ENCODE measurements around the gene OR52E8. TPM values are rescaled to one million over a fixed set of nuclear protein-coding genes. Genes with fewer than 3 reads are reported as not detected.

OR52E8 gene
- total RNA-seq, 1 experiment from 2014 or later, result not detected

- CTCF ChIA-PET, result no interaction called here
- BruUV-seq (replicated peaks), result no TSS peak
Observed at GRCh38 chr11:5881756-5882155, 24.3 kb upstream of the OR52E8 start.

GRCh38 chr11:5880329-5880728 lies 22.8 kb upstream of the OR52E8 start, which contains the start of gene OR52E4:
OR52E4 (plus strand) TSS chr11:5880629; CDS start chr11:5884293, 3,664 bp downstream.
- Histone ChIP-seq H3K4me3 (ENCODE audit: low read length) (no peak within 1 kb of the TSS), H3K9ac (ENCODE audit: low read length) (no peak within 1 kb of the TSS), H2AFZ (ENCODE audit: low read length) (no peak within 1 kb of the TSS), H4K20me1 (ENCODE audit: low read length) (no peaks in the 10 kb centered on the region), H3F3A (ENCODE audit: low read length, unreplicated experiment) (no peaks in the 10 kb centered on the region), H3K79me2 (ENCODE audit: low read length) (no peaks in the 10 kb centered on the region), H3K36me3 (ENCODE audit: low read depth, low read length) (no peaks in the 10 kb centered on the region), H3K4me1 (ENCODE audit: insufficient read depth, low read length) (no peaks in the 10 kb centered on the region), H3K9me3 (ENCODE audit: low read length) (no peaks in the 10 kb centered on the region), H3K27ac (ENCODE audit: low read length) (no peak within 1 kb of the TSS), H3K4me2 (ENCODE audit: low read length) (no peak within 1 kb of the TSS), H3K27me3 (ENCODE audit: low read length) (peaks cover 11% of the 10 kb centered on the region; the same call in 1 of the 2 replicates), H3K9me2 (replicated peaks; ENCODE audit: low read length) (no peaks in the 10 kb centered on the region)
- DNase-seq (no peak), ATAC-seq (no peak)
- intact Hi-C loops (cut with micrococcal nuclease), result no loop called here
- TF ChIP-seq CTCF (conservative IDR thresholded peaks at IDR 0.05; ENCODE audit: low read depth, low read length) (no peak), EZH2phosphoT487 (IDR thresholded peaks at IDR 0.05; ENCODE audit: borderline replicate concordance, low read length) (no peak), EZH2 (IDR thresholded peaks at IDR 0.05; ENCODE audit: low read length, unreplicated experiment) (no peak)
- POLR2A ChIA-PET (ENCODE audit: unreplicated experiment), result no interaction called here
- BruUV-seq (replicated peaks), result no TSS peak
- CTCF ChIA-PET, result no interaction called here

More at GRCh38 chr11:5881756-5882155, 24.3 kb upstream of the OR52E8 start:
- POLR2A ChIA-PET (ENCODE audit: unreplicated experiment), result no interaction called here
- DNase-seq (no peak), ATAC-seq (no peak)
- H3K36me3 ChIP-seq (ENCODE audit: low read depth, low read length), result no peaks in the 10 kb centered on the region
- H3F3A ChIP-seq (ENCODE audit: low read length, unreplicated experiment), result no peaks in the 10 kb centered on the region
- intact Hi-C loops (cut with micrococcal nuclease), result no loop called here
- TF ChIP-seq EZH2phosphoT487 (IDR thresholded peaks at IDR 0.05; ENCODE audit: borderline replicate concordance, low read length), result no peak
- no peak overlapping the region for H3K9ac ChIP-seq (ENCODE audit: low read length)
- H4K20me1 ChIP-seq (ENCODE audit: low read length), result no peaks in the 10 kb centered on the region
- no peak overlapping the region for H2AFZ ChIP-seq (ENCODE audit: low read length)
- H3K9me2 ChIP-seq (replicated peaks; ENCODE audit: low read length), result no peaks in the 10 kb centered on the region
- H3K27ac ChIP-seq (ENCODE audit: low read length), result no peak overlapping the region
- H3K4me2 ChIP-seq (ENCODE audit: low read length), result no peak overlapping the region
- no peaks in the 10 kb centered on the region for H3K79me2 ChIP-seq (ENCODE audit: low read length)
- H3K9me3 ChIP-seq (ENCODE audit: low read length), result no peaks in the 10 kb centered on the region
- no peaks in the 10 kb centered on the region for H3K4me1 ChIP-seq (ENCODE audit: insufficient read depth, low read length)
- peaks cover 11% of the 10 kb centered on the region; the same call in 1 of the 2 replicates for H3K27me3 ChIP-seq (ENCODE audit: low read length)
- no peak overlapping the region for H3K4me3 ChIP-seq (ENCODE audit: low read length)

- intact Hi-C loops (cut with micrococcal nuclease), result no loop called here
Observed at GRCh38 chr11:5878564-5878963, 21.1 kb upstream of the OR52E8 start.

More at GRCh38 chr11:5878564-5878963, 21.1 kb upstream of the OR52E8 start:
- TF ChIP-seq EZH2phosphoT487 (IDR thresholded peaks at IDR 0.05; ENCODE audit: borderline replicate concordance, low read length), result no peak
- no peak for TF ChIP-seq CTCF (conservative IDR thresholded peaks at IDR 0.05; ENCODE audit: low read depth, low read length)
- no peak for TF ChIP-seq EZH2 (IDR thresholded peaks at IDR 0.05; ENCODE audit: low read length, unreplicated experiment)
- no TSS peak for BruUV-seq (replicated peaks)
- no peaks in the 10 kb centered on the region for H4K20me1 ChIP-seq (ENCODE audit: low read length)
- H3K79me2 ChIP-seq (ENCODE audit: low read length), result no peaks in the 10 kb centered on the region
- no peak overlapping the region for H3K27ac ChIP-seq (ENCODE audit: low read length)
- H3K4me3 ChIP-seq (ENCODE audit: low read length), result no peak overlapping the region
- no peak for DNase-seq
- ChIA-PET CTCF (no interaction called here), POLR2A (ENCODE audit: unreplicated experiment) (no interaction called here)
- H3K9ac ChIP-seq (ENCODE audit: low read length), result no peak overlapping the region
- no peaks in the 10 kb centered on the region for H3K9me2 ChIP-seq (replicated peaks; ENCODE audit: low read length)
- no peak overlapping the region for H3K4me2 ChIP-seq (ENCODE audit: low read length)
- no peaks in the 10 kb centered on the region for H3K36me3 ChIP-seq (ENCODE audit: low read depth, low read length)
- H3K27me3 ChIP-seq (ENCODE audit: low read length), result no peaks in the 10 kb centered on the region
- H2AFZ ChIP-seq (ENCODE audit: low read length), result no peak overlapping the region
- no peaks in the 10 kb centered on the region for H3K9me3 ChIP-seq (ENCODE audit: low read length)
- no peaks in the 10 kb centered on the region for H3K4me1 ChIP-seq (ENCODE audit: insufficient read depth, low read length)
- H3F3A ChIP-seq (ENCODE audit: low read length, unreplicated experiment), result no peaks in the 10 kb centered on the region
- no peak for ATAC-seq
